Measurements from ENCODE around the gene GPR61.

Gene GPR61

DNA sequence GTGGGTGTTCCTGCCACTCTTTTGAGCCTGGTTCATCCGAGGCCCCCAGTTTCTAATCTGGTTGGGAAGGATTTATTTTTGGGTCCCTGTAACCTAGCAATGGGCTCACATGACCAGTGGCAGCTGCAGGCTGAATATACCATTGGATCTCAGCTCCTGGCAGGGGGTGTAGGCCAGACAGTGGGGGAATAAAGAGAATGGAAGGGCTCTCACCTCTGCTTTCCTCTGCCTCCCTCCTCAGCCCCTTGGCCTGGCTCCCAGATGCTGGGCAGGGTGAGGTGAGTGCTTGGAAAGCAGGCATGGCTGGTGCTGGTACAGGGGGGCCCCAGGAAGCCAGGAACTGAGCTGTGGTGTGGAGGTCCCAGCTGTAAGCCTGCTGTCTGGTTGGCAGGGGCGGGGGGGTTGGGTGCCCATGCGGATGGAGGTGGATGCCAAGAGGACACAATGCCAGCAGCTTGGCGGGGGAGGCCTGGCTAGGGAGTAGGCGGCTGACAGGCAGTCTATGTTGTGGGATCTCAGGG, 3.6 kb upstream of the GPR61 start:
- DNase-seq (ENCODE audit: low read depth), result no peak

DNA sequence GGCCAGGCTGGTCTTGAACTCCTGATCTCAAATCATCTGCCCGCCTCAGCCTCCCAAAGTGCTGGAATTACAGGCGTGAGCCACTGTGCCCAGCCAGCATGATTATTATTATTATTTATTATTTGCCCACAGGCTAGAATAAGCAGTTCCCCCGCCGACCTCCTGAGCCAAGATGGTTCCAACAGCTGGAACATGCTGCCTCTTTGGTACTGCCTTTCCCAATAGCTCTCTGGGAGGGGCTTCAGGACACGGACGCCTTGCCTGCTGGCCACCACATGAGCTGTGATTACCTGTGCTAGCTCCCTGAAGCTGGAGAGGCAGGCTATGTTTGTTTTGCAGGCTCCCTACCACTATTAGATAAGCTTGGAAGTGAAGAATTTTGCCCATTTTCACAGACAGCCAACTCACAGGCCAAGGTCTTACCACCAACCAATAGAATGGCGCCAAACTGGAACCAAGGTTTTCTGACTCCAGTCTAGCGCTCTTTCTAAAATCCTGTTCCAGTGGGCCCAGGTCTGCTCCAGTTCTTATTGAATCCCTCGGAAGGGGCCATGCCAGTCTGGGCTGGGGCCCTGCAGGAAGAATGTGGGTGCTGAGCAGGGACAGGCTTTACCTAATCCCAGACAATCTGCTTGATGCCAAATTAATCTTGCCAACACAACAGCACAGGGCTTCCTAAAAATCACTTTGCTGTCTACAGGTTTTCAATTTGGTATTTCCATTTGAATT, 2.1 kb upstream of the GPR61 start:
- no peak for DNase-seq (ENCODE audit: low read depth)

DNA sequence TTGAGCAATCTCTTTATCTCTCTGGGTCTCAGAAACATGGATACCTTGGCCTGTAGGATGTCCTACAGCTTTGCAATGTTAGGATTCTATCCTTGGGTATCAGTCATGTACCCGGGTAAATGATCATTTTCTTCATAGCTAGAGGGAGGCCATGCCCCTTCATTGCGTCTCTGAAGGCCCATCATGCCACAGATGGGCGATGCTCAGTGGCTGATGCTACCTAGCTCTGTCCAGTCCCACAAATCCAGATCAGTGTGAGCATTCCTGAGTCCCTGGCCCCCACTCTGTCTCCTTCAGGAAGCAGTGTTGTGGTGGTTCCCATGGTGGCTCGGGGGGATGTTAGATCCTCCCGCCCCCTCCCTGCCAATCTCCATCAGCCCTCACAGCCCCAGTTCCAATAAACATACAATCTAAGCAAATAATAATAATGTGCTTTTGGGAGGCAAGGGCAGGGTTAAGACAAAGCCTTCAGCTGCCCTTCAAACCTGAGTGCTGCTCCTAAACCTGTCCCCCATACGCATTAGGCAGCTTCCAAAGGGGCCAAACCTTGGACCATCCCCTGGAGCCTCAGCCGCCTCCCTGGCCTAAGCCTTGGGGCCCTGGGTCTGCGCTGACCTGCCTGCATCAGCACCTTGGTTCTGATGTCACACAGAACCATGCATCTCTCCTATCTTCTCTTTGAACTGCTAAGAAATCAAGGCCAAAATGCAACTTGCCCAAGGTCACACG, 681 bp upstream of the GPR61 start:
- no peak for DNase-seq (ENCODE audit: low read depth)

DNA sequence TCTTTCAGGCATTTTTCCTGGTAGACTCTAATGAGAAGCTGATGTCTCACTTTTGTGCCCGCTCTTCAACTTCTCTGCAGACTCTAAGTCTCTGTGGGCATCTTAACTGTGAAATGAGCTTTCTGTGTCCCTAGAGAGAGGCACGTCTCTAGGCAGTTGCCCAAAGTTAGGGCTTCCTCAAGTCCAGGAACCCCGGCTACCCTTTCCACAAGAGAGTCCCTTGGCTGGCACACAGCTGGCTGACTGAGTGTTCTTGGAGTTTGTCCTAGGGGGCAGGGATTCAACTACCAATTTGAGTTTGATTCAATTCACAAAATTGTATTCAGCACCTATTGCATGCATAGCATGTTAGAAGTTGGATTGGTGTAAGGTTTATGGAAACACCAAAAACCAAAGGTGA, 1.4 kb downstream of the GPR61 start:
- DNase-seq (ENCODE audit: low read depth), result no peak

DNA sequence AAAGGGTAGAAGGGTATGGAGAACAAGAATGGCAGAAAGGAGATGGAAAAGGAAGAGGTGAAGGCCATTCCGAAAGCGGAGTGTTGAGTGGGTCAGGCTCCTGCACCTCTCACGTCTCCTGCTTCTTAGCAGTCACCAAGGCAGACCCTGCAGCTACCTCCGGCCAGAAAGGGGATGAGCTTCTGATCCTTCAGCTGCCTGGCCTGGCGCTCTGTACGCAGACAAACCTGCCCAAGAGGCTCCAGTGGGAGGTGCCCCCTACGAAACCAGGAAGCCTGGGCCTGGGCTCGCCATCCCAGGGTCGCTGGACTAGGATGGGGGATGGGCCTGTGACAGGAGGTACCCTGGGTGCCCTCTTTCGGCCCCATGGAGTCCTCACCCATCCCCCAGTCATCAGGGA, 3.0 kb downstream of the GPR61 start:
- DNase-seq (ENCODE audit: low read depth), result no peak

DNA sequence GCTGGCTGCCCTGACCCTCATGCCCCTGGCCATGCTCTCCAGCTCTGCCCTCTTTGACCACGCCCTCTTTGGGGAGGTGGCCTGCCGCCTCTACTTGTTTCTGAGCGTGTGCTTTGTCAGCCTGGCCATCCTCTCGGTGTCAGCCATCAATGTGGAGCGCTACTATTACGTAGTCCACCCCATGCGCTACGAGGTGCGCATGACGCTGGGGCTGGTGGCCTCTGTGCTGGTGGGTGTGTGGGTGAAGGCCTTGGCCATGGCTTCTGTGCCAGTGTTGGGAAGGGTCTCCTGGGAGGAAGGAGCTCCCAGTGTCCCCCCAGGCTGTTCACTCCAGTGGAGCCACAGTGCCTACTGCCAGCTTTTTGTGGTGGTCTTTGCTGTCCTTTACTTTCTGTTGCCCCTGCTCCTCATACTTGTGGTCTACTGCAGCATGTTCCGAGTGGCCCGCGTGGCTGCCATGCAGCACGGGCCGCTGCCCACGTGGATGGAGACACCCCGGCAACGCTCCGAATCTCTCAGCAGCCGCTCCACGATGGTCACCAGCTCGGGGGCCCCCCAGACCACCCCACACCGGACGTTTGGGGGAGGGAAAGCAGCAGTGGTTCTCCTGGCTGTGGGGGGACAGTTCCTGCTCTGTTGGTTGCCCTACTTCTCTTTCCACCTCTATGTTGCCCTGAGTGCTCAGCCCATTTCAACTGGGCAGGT, 3.8 kb downstream of the GPR61 start:
- DNase-seq (ENCODE audit: low read depth), result no peak

DNA sequence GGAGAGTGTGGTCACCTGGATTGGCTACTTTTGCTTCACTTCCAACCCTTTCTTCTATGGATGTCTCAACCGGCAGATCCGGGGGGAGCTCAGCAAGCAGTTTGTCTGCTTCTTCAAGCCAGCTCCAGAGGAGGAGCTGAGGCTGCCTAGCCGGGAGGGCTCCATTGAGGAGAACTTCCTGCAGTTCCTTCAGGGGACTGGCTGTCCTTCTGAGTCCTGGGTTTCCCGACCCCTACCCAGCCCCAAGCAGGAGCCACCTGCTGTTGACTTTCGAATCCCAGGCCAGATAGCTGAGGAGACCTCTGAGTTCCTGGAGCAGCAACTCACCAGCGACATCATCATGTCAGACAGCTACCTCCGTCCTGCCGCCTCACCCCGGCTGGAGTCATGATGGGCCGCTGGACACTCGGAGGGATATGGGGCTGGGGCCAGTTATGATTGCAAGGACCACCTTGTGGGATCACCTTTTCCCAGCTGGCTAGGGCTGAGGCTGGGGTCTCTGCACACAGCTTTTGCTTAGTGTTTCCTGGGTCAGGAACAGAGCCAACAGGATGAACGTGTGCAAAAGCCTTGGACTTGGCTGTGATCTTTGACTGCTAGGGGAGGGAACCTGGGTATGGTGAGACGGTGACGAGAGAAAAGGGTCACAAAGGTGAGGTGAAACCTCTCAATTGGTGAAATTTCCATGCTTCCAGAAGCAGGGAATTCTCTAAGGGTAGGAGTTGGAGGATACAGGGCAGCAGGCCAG, 4.5 kb downstream of the GPR61 start:
- DNase-seq (ENCODE audit: low read depth), result no peak

DNA sequence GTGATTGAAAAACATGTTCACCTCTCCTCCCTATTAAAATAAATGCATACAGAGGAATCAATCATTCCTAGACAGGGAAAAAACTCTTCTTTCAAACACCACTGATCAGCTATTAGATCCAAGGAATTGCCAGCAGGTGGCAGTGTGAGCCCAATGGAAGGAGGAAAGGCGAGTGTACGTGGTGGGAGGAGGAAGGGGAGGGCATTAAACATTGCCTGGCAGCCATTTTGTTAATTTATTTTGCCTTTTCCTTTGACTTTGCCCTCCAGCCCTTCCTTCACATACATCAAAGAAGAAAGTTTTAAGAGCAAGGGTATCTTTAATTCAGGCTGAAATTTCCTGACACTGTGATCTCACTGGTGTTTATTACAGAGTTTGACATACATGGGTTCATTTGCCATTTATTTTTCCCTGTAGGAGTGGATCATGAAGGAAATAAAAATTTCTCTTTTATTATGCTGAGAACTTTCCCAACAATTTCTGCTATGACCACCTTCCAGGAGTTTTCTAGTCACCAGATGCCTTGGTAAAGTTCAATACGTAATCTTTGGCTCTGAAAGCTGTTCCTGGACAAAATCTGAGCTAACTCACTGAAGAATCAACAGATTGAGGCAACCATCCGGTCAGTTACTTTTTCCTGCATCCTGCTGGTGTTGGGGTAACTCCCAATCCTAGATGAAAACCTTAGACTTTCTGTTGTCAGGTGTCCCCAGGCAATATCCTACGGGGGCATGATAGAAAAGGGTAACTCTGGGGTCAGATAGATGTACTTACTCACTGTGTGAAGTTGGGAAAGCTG, 6.8 kb downstream of the GPR61 start:
- DNase-seq (ENCODE audit: low read depth), result peak; percentile 93

DNA sequence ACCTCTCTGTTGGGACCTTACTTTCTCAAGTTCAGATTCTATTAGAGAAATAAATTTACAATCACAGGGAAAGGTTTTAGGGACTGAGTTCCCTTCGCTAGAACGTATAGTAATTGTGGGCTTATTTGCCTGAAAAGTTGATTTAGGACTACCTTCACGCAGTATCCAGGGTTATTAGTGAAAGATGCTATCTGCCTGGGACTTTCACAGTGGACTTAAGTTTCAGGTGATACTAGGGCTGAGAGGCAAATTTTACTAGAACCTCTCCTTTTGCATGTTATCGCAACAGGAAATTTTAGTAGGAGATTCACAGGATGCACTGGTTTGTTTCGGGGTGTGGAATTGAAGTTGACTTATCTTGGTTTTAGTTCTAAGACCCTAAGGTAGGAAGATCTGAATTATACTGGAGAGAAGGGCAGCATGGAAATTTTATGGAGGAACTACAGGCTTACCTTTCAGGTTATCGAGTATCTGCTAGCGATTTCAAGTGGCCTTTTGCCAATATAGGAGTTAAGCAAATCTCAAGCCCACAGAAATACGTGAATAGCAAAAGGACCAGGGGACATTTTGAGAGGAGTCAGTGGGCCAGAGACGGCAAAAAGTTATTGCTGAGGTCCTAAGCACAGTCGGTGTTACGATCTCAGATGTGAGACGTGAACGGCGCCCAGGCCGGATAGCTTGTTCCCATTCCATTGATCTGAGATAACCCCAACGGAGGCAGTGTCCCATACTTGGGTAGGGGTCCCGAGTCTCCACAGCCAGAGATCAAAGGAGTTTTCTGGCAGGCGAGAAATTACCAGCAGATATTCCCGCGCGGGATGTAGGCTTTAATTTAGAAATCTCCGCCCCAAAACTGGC, 8.0 kb downstream of the GPR61 start:
- peak; percentile 44 for DNase-seq (ENCODE audit: low read depth)

DNA sequence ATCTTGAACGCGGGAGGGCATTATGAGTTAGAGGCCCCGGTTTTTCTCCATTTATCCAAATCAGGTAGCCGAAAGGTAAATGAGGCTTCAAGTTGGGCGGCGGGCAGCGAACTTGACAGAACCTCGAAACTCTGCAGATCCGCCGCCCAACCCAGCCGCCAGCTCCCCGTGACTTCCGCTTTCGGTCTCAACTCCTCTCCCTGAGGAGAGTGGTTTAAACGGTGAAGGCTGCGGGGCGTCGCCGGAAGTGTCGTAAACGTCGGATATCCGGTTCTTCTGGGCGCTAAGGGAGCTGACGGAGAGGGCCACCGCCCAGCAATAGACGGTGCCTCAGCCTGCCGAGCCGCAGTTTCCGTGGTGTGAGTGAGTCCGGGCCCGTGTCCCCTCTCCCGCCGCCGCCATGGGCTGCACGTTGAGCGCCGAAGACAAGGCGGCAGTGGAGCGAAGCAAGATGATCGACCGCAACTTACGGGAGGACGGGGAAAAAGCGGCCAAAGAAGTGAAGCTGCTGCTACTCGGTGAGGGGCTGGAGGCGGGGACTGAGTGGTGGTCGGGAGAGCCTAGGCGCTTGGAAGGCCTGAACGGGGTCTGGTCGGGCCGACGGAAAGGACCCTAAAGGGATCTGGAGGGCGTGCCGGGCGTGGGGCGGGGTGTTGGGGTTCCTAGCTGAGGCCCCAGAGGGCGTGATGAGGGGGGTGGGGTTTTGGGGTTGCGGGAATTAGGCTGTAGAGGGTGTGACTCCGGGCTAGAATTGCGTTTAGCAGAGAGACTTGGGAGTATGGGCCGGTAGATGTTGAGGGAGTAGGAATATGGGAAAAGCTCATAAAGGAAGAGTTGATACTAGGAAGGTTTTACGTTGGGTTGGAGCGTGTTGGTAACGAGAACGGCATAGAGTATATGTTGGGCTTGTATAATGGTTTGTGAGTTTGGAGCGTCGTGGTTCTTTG, 8.9 kb downstream of the GPR61 start, which contains the start of gene GNAI3:
Gene GNAI3 (plus strand): TSS at position 295 of the 947 bp plus-strand sequence. CDS start 106 bp downstream, at position 401.
- peak; percentile 96 for DNase-seq (ENCODE audit: low read depth)

DNA sequence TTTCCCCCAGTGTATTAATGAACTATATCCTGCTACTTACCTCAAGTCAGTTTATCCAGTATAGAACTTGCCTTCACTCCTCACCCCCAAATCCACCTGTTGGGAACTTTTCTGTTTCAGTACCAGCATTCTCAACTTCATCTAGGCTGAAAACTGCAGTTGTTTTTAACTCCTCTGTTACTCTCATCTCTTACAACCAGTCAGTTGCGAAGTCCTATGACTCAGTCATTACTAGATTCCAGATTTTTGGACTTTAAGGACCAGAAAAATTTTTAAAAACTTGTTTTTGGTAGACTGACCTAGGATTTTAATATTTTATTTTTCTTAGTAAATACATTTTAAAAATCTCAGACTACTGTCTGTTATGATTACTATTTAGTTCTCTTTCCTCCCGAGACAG, 16.9 kb downstream of the GPR61 start:
- DNase-seq (ENCODE audit: low read depth), result peak; percentile 33

DNA sequence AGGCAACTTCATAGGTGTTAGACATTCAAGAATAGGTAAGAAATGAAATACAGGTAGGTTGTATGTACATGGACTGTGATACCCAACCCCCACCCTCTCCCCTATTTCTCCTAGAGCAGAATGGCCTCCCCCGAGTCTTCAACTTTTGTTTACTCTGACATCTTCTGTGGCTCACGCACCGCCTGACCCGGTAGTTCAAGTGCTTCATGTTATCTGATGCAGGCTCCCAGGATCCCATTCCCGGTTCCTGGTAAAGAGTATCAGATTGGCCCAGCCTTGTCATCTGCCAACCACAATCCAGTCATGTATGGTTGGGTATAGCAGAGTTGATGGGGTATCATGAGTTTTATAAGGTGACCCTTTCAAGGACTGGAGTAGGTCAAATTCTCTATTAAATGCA, 17.8 kb downstream of the GPR61 start:
- DNase-seq (ENCODE audit: low read depth), result no peak

DNA sequence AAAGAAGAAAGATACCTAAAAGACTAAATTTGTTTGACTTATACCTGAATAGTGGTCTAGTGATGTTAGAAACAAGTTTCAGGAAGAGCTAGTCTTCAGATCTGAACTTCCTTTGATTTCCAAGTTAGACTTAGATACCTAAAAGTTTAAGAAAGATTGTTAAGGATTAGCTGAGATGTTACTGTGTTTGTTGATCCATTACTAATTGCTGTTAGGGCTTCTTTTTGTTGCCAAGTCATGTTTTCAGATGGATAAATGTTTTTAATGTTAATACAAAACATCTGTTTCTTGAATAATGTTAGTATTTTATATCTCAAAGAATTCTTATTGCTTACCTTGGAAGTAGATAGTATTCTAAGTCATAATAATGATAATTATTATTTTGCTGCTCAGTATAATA, 20.3 kb downstream of the GPR61 start:
- DNase-seq (ENCODE audit: low read depth), result no peak

DNA sequence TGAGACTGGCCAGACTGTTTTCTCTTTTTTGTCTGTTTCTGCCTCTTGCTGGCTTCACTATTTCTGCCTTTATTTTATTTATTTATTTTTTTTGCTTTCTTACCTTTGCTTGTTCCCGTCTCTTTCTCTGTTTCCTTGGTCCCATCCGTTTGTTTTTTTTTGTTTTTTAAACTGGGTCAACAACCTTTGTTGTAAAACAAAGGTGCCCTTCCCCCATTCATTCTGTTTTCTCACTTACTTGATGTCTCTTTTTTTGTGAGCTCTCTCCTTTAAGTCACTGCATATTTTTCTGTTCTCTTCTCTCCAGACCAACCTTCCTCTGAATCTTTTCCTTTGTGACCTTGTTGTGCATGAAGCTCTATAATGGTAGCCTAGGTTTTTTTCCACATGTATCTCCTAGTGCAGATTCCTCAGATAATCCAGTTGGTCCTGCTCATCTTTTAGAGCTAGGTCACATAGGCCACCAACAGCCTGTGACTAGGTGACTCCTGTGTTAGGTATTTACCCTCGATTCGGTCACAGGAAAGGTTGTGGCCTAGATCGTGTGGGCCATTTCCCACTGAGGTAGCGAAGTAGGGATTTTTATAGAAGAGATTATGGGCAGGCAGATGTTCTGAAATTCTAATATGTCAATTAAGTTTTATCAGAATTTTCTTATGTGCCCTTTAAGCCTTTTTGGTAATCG, 24.7 kb downstream of the GPR61 start:
- DNase-seq (ENCODE audit: low read depth), result no peak

DNA sequence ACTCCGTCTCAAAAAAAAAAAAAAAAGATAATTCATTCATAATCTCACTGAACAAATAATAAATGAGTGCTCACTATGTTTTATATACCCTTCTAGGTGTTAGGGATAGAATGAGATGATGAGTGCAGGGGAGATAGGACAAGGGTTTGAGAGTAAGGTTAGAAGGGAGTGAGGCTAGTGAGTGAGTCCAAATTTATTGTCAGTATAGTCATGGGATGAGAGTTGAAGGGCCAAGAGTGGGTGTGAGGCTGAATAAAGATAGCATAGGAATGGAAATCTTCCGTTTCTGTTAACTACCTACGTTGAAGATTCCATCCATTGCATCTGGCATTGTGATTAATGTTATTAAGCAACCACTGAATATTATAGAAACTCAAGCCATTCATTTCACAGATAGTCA, 25.6 kb downstream of the GPR61 start:
- DNase-seq (ENCODE audit: low read depth), result no peak

DNA sequence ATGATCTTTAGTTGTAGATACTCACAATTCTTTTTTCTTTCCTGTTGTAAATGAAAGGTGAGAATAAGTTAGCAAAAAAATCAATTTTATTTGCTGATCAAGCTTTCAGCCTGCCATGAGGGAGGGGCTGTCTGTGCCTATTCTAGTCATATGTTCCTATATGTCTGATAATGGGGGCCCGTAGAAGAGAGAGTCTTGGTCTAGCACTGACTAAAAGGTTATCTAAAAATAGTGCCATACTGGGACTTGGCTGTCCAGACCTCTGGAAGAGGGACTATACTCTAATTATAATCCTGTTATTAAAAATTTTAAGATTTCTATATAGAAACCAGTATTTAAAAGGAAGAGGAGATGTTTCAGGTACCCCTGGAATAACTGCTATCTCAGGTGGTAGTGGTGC, 27.3 kb downstream of the GPR61 start:
- DNase-seq (ENCODE audit: low read depth), result no peak

DNA sequence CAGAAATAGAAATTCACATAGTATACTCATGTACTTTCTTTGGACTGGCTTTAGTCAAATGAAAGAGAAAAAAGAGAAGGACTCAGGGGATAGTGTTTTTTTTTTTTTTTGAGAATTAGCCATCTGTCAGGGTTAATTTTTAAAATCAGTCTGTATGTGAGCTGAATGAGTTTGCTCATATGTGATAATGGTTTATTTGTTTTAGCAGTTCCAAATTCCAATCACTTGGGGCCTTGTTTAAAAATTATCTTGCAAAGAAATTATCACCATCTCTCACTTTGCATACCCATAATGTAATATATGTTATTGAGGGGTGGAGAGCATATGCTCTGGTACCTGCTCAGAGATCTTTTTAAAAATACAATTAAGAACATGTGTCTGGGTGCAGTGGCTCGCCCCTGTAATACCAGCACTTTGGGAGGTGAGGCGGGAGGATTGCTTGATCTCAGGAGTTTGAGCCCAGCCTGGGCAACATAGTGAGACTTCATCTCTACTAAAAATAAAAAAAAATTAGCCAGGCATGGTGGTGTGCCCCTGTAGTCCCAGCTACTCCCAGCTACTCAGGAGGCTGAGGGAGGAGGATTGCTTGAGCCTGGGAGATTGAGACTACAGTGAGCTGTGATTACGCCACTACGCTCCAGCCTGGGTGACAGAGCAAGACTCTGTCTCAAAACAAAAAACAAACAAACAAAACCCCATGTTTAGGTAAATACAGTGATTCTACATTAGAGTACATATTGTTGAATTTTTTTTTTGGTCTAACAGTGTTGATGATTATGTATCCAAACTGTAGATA, 28.4 kb downstream of the GPR61 start:
- no peak for DNase-seq (ENCODE audit: low read depth)

DNA sequence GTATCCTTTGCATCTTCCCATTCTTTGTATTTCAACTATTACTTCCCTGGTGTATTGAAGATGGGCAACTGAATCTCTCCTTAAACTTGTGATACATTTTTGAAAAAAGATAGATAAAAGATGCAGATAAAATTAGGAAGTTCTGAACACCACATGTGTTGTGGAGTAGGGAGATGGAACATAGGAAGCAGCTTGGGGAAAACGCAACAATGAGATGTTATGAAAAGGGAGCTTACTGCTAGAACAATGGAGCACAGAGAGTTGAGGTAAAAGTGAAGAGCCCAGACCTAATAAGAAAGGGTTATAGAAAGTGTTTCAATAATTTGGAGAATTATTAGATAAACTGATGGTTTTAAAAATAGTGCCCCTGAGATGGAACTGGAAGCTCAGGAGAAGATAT, 29.7 kb downstream of the GPR61 start:
- DNase-seq (ENCODE audit: low read depth), result no peak

Measured in ELR (cell line).